IPS DF 6.9 (cell line): Measurements from ENCODE around the gene SPATA25.
"Not testable (repeated sequence)": the region's sequence is repeated elsewhere in the genome, so short reads cannot be mapped to it uniquely, and the experiment has no call there.

Experiments
- DNase-seq: peaks from one replicate; pipeline ENCODE4 v3.0.0-alpha.2; 2013; ENCODE audit warnings: low read depth, low spot score
- H3K27ac ChIP-seq: one replicate; pipeline ENCODE4 v1.5.1; 2013; ENCODE audit warnings: low read length, control low read depth
- H3K27me3 ChIP-seq: 2 replicates; pipeline ENCODE4 v1.6.1; 2013; ENCODE audit warnings: mild to moderate bottlenecking, low read length; ENCODE audit not compliant: control insufficient read depth, insufficient read depth
- H3K36me3 ChIP-seq: 2 replicates; pipeline ENCODE4 v1.6.1; 2013; ENCODE audit warnings: low read length; ENCODE audit not compliant: control insufficient read depth, insufficient read depth
- H3K4me1 ChIP-seq: 2 replicates; pipeline ENCODE4 v1.6.1; 2013; ENCODE audit warnings: low read length; ENCODE audit not compliant: control insufficient read depth, insufficient read depth
- H3K4me3 ChIP-seq: 2 replicates; pipeline ENCODE4 v1.5.1; 2013; ENCODE audit warnings: mild to moderate bottlenecking, low read length
- H3K9me3 ChIP-seq: 2 replicates; pipeline ENCODE4 v1.6.1; 2013; ENCODE audit warnings: low read length, inconsistent platforms; ENCODE audit not compliant: control insufficient read depth, insufficient read depth
- WGBS: extraction: QIAGEN DNeasy Blood & Tissue Kit; methylation state at CpG from one replicate; pipeline ENCODE4 v1.1.7; 2013; ENCODE audit warnings: mixed read lengths, missing lambda C conversion rate; ENCODE audit not compliant: insufficient read length, insufficient coverage; 5-methylcytosine and 5-hydroxymethylcytosine counted together

The SPATA25 gene

DNA sequence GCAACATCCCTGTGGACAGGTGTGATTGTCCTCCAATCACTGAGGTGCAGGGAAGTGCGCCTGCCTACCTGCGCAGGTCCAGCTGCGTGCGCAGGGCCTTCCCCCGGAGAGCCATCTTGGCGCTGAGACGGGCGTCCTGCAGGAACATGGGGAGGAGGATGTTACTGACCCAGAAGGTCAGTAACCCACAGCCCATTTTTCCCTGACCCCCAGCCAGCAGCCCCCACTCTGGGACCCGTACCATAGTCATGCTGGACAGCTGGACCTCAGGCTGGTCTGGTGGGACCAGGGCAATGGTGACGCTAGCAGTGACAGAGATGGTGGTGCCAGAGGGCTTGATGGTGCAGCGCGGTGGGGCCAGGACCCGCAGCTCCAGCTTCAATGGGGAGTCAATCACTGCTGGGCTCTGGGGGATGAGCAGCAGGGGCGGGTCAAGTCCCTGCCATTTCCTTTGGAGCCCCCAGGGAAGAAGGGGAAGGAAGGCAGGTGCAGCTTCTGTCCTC lies 14.8 kb upstream of the SPATA25 start:
- no peaks in the 10 kb centered on the region for H3K27me3 ChIP-seq
- no peaks in the 10 kb centered on the region for H3K4me1 ChIP-seq
- H3K4me3 ChIP-seq = no peak overlapping the region
- no CpG with 5 or more reads among the region's 14 CpGs for WGBS
- no peaks in the 10 kb centered on the region for H3K9me3 ChIP-seq
- no peak for DNase-seq
- H3K36me3 ChIP-seq = peaks cover 20% of the 10 kb centered on the region
- no peak overlapping the region for H3K27ac ChIP-seq

DNA sequence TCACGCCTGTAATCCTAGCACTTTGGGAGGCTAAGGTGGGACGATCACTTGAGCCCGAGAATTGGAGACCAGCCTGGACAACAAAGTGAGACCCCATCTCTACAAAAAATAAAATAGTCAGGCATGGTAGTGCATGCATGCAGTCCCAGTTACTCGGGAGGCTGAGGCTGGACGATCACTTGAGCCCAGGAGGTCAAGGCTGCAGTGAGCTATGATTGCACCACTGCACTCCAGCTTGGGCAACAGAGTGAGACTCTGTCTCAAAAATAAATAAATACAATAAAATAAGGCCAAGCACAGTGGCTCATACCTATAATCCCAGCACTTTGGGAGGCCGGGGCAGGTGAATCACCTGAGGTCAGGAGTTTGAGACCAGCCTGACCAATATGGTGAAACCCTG lies 13.9 kb upstream of the SPATA25 start:
- not testable (repeated sequence) for H3K27me3 ChIP-seq, DNase-seq, H3K27ac ChIP-seq, H3K9me3 ChIP-seq, H3K4me1 ChIP-seq, H3K4me3 ChIP-seq
- peaks cover 20% of the 10 kb centered on the region for H3K36me3 ChIP-seq
- no CpG with 5 or more reads among the region's 6 CpGs for WGBS

DNA sequence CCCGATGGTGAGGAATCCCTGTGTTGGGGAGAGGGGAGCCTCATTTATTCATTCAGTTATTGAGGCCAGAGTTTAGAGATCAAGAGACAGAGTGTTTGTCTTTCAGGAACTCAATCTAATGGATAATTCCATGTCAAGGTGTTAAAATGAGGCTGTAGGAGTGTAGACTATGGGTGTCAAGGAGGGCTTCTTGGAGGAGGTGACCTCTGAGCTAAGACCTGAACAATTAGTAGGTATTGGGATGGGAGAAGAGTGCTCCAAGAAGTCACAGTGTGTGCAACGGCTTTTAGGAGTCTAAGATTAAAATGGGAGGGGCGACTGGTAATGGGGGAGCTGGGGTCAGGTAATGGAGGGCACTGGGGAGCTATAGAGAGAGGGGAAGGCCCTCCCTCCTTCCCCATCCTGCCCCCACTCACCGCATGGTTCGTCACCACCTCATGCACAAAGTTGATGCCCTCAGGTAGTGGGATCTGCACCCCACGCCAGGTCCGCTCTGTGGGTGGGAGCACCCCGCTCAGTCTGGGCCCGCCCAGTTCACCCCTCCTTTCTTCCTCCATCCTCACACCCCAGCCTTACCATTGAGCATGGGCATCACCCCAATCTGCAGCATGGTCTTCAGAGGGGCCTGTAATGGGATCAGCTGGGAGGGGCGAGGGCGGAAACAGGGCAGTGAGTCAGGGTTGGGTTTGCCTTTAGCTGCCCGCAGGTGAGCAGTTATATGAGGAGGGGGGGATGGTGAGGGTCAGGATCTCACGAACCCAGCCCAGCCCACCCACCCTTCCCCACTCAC lies 11.8 kb upstream of the SPATA25 start:
- H3K27me3 ChIP-seq = no peaks in the 10 kb centered on the region
- H3K4me3 ChIP-seq = no peak overlapping the region
- no peak overlapping the region for H3K27ac ChIP-seq
- WGBS = no CpG with 5 or more reads among the region's 13 CpGs
- H3K36me3 ChIP-seq = peaks cover 15% of the 10 kb centered on the region
- H3K9me3 ChIP-seq = no peaks in the 10 kb centered on the region
- H3K4me1 ChIP-seq = no peaks in the 10 kb centered on the region
- DNase-seq = no peak

DNA sequence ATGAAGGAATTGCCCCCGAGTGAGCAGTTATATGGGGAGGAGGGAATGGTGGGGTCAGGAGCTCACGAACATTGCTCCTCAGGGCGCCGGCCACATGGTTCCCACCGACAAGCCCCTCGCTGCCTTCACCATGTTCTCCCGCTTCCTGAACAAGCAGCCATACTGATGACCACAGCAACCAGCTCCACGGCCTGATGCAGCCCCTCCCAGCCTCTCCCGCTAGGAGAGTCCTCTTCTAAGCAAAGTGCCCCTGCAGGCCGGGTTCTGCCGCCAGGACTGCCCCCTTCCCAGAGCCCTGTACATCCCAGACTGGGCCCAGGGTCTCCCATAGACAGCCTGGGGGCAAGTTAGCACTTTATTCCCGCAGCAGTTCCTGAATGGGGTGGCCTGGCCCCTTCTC lies 10.9 kb upstream of the SPATA25 start:
- Histone ChIP-seq H3K4me3 (no peak overlapping the region), H3K27me3 (no peaks in the 10 kb centered on the region), H3K27ac (no peak overlapping the region), H3K36me3 (peaks cover 15% of the 10 kb centered on the region), H3K4me1 (no peaks in the 10 kb centered on the region), H3K9me3 (no peaks in the 10 kb centered on the region)
- DNase-seq = no peak
- WGBS = no CpG with 5 or more reads among the region's 12 CpGs

DNA sequence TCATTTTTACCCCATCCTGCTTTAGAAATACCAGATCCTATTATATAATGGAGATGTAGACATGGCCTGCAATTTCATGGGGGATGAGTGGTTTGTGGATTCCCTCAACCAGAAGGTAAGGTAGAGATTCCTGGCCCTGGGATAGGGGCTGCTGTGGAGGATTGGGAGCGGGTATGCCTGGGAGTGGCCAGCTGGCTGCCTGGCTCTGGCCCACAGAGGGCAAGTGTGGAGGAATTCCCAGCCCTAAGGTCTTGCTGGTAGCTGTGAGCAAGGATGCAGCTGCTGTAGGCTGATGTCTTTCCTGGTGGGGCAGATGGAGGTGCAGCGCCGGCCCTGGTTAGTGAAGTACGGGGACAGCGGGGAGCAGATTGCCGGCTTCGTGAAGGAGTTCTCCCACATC lies 10.3 kb upstream of the SPATA25 start:
- Histone ChIP-seq H3K27me3 (no peaks in the 10 kb centered on the region), H3K9me3 (no peaks in the 10 kb centered on the region), H3K4me3 (no peak overlapping the region), H3K27ac (no peak overlapping the region), H3K4me1 (no peaks in the 10 kb centered on the region), H3K36me3 (peaks cover 15% of the 10 kb centered on the region)
- no CpG with 5 or more reads among the region's 7 CpGs for WGBS
- no peak for DNase-seq

DNA sequence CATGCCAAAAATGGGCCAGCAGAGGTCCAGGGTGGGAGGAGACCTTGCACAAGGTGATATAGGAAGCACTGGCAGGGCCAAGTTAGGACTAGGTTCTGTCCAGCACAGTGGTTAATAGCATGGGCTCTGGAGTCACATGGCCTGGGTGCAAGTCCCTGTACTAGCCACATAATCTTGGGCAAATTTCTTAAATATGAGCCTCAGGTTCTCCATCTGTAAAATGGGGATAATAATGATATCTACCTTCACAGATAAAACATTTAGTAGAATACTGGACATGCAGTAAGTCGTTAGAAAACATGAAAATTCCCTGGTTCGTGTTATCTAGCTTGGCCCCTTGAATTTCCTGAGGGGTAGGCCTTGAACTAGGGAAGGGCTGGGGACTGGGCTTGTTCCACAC lies 9.9 kb upstream of the SPATA25 start:
- peaks cover 14% of the 10 kb centered on the region for H3K36me3 ChIP-seq
- H3K9me3 ChIP-seq = no peaks in the 10 kb centered on the region
- no peak overlapping the region for H3K27ac ChIP-seq
- WGBS = no CpG with 5 or more reads among the region's 2 CpGs
- DNase-seq = no peak
- no peak overlapping the region for H3K4me3 ChIP-seq
- no peaks in the 10 kb centered on the region for H3K27me3 ChIP-seq
- H3K4me1 ChIP-seq = no peaks in the 10 kb centered on the region

DNA sequence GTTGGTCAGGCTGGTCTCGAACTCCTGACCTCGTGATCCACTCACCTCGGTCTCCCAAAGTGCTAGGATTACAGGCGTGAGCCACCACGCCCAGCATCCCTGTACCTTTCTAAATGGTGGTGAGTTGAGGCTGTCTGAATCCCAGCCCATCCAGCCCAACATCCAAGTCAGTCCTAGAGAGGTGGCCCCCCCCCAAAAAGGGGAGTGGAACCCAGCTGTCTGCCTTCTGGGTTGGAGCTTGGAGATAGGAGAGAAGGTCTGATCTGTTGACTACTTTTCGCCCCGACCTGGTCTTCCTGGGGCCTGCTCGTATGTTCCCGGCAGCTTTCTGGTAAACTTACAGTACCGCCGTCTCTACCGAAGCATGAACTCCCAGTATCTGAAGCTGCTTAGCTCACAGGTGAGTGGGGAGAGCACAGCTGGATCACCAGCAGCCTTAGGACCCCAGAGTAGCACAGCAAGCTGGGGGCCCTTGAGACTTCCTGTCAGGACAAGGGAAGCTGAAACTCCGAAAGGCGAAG lies 9.3 kb upstream of the SPATA25 start:
- Histone ChIP-seq H3K4me3 (no peak overlapping the region), H3K9me3 (no peaks in the 10 kb centered on the region), H3K27ac (no peak overlapping the region), H3K36me3 (peaks cover 10% of the 10 kb centered on the region; the same call in 1 of the 2 replicates), H3K4me1 (no peaks in the 10 kb centered on the region), H3K27me3 (no peaks in the 10 kb centered on the region)
- WGBS = no CpG with 5 or more reads among the region's 14 CpGs
- DNase-seq = no peak

DNA sequence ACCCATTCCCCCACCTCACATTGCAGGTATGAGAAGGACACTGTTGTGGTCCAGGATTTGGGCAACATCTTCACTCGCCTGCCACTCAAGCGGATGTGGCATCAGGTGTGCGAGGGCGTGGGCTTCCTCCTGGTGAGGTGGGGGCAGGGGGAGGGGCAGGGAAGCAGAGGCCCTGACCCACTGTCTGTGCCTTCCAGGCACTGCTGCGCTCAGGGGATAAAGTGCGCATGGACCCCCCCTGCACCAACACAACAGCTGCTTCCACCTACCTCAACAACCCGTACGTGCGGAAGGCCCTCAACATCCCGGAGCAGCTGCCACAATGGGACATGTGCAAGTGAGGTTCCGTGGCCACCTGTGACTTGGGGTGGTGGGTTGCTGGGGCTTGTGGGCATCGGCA lies 7.4 kb upstream of the SPATA25 start:
- no peaks in the 10 kb centered on the region for H3K4me1 ChIP-seq
- no peaks in the 10 kb centered on the region for H3K27me3 ChIP-seq
- no peak overlapping the region for H3K27ac ChIP-seq
- H3K9me3 ChIP-seq = no peaks in the 10 kb centered on the region
- H3K4me3 ChIP-seq = no peak overlapping the region
- H3K36me3 ChIP-seq = peaks cover 7% of the 10 kb centered on the region; the same call in 1 of the 2 replicates
- WGBS = no CpG with 5 or more reads among the region's 12 CpGs
- DNase-seq = no peak

DNA sequence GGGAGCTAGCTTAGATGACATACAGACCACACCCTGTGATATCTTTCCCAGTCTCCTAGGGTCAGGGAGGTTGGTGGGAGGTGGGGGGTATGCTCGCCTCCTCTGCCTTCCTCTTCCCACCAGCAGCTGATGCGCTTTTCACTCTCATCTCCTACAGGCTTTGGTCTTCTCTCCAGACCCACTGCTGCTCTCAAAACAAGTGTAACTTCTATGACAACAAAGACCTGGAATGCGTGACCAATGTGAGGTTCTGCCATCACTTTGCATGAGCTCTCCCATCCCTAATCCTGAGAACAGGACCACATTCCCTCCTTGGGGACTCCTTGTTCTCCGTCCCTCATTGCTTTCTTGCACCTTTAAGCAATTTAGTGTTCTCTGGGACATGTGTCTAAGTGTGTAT lies 6.4 kb upstream of the SPATA25 start:
- H3K27me3 ChIP-seq = no peaks in the 10 kb centered on the region
- H3K27ac ChIP-seq = no peak overlapping the region
- no peak for DNase-seq
- no peaks in the 10 kb centered on the region for H3K9me3 ChIP-seq
- WGBS = no CpG with 5 or more reads among the region's 4 CpGs
- H3K4me1 ChIP-seq = no peaks in the 10 kb centered on the region
- H3K36me3 ChIP-seq = peaks cover 4% of the 10 kb centered on the region; the same call in 1 of the 2 replicates
- H3K4me3 ChIP-seq = no peak overlapping the region

DNA sequence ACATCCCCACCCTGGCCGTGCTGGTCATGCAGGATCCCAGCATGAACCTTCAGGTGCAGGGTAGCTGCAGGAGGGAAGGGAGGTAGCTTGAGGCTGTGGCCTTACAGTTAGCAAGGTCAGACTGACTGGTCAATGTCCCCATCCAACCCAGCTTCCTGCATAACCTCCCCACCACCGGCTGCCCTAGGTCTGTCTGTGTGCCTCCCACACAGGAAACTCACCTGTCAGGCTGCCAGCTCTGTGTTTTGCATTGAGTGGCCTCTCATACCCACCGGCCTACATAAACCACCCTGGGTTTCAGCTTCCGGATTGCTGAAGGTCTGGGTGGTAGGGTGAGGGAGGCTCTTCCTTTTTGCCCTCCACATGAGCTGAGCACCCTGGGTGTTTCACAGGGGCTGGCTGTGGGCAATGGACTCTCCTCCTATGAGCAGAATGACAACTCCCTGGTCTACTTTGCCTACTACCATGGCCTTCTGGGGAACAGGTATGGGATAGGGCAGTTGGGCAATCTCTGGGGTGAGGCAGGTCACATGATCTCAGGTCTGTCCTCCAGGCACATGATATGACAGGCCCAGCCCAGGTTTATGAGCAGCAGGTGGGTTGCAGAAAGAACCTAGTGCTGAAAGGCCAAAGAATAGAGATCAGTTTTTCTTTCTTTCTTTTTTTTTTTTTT lies 5.5 kb upstream of the SPATA25 start:
- Histone ChIP-seq H3K9me3 (no peaks in the 10 kb centered on the region), H3K27me3 (no peaks in the 10 kb centered on the region), H3K27ac (no peak overlapping the region), H3K36me3 (0 out of 2 replicates have a peak, but pooled peaks cover 4% of the 10 kb centered on the region), H3K4me3 (no peak overlapping the region), H3K4me1 (no peaks in the 10 kb centered on the region)
- DNase-seq = no peak
- no CpG with 5 or more reads among the region's 4 CpGs for WGBS
